H1 (cell line): ENCODE results near the gene ACTBL2. TPM values are rescaled to one million over a fixed set of nuclear protein-coding genes. Genes with fewer than 3 reads are reported as not detected.

Experiments used
- CTCF ChIA-PET: fragments of 300-600 bp; sonication (Branson Sonifier 250); formaldehyde crosslinking; loops from one replicate; lab custom pipeline; 2021; ENCODE audit not compliant: partially characterized antibody; lab: Charles Lee
- POLR2A ChIA-PET: fragments of 300-600 bp; sonication (Branson Sonifier 250); formaldehyde crosslinking; loops from one replicate; lab custom pipeline; 2021; ENCODE audit warnings: inconsistent platforms; ENCODE audit not compliant: partially characterized antibody; lab: Charles Lee
- DNase-seq, 2 experiments: peaks; one replicate each; pipeline versions ENCODE4 v3.0.0 to v3.0.0-alpha.2; 2010 to 2022; ENCODE audit warnings: low spot score in 2 of 2, low read depth in 1 of 2, mixed read lengths in 1 of 2
- FAIRE-seq: peaks from 2 replicates; lab custom pipeline; 2011; peaks lifted over from hg19 to GRCh38; lab: Jason Lieb, UNC
- H2AFZ ChIP-seq: 2 replicates; pipeline ENCODE4 v1.8.1; 2012; ENCODE audit warnings: low read length, inconsistent platforms
- H2AK5ac ChIP-seq: 2 replicates; pipeline ENCODE4 v1.6.1; 2013; ENCODE audit warnings: low read depth, low read length
- H2BK120ac ChIP-seq: replicated peaks from 2 replicates; pipeline ENCODE3; 2013; ENCODE audit warnings: low read depth, low read length, inconsistent platforms
- H2BK12ac ChIP-seq: 2 replicates; pipeline ENCODE4 v1.6.1; 2013; ENCODE audit warnings: low read depth, low read length
- H2BK15ac ChIP-seq: 2 replicates; pipeline ENCODE4 v1.6.1; 2013; ENCODE audit warnings: low read length
- H2BK20ac ChIP-seq: 2 replicates; pipeline ENCODE4 v1.6.1; 2013; ENCODE audit warnings: low read length
- H2BK5ac ChIP-seq: 2 replicates; pipeline ENCODE4 v1.6.1; 2013; ENCODE audit warnings: low read depth, low read length
- H3K14ac ChIP-seq: 2 replicates; pipeline ENCODE4 v1.6.1; 2013; ENCODE audit warnings: inconsistent platforms; ENCODE audit not compliant: insufficient read length
- H3K18ac ChIP-seq: 2 replicates; pipeline ENCODE4 v1.6.1; 2013; ENCODE audit warnings: low read length; ENCODE audit errors: extremely low read depth
- H3K23ac ChIP-seq: 2 replicates; pipeline ENCODE4 v1.6.1; 2013; ENCODE audit warnings: inconsistent platforms; ENCODE audit not compliant: insufficient read length
- H3K23me2 ChIP-seq: 2 replicates; pipeline ENCODE4 v1.6.1; 2013; ENCODE audit warnings: low read depth, low read length
- H3K27ac ChIP-seq: 2 replicates; pipeline ENCODE4 v1.6.1; 2011; ENCODE audit warnings: low read depth, low read length, inconsistent platforms
- H3K27me3 ChIP-seq, 4 experiments: replicated peaks in 1 of 4; 1 replicate in 1 of 4; 2 replicates in 3 of 4; pipeline versions ENCODE4 v1.6.1 to v1.8.1; 2011 to 2013; ENCODE audit warnings: low read length in 3 of 4, mild to moderate bottlenecking in 3 of 4, inconsistent platforms in 2 of 4, mixed read lengths in 2 of 4, moderate library complexity in 1 of 4; ENCODE audit not compliant: control insufficient read depth in 3 of 4, insufficient read depth in 3 of 4; ENCODE audit errors: extremely low read depth in 1 of 4
- H3K36me3 ChIP-seq, 4 experiments: 2 replicates each; pipeline versions ENCODE4 v1.6.1 to v1.8.1; 2011 to 2013; ENCODE audit warnings: mild to moderate bottlenecking in 4 of 4, low read length in 3 of 4, moderate library complexity in 2 of 4, control low read depth in 1 of 4, inconsistent platforms in 1 of 4; ENCODE audit not compliant: insufficient read depth in 4 of 4, control insufficient read depth in 2 of 4
- H3K4ac ChIP-seq: replicated peaks from 2 replicates; pipeline ENCODE3; 2013; ENCODE audit warnings: low read length, low read depth, mixed read lengths, inconsistent platforms; ENCODE audit not compliant: insufficient read length
- H3K4me1 ChIP-seq, 4 experiments: replicated peaks in 1 of 4; 1 replicate in 1 of 4; 2 replicates in 3 of 4; pipeline versions ENCODE4 v1.6.1 to v1.8.1; 2011 to 2013; ENCODE audit warnings: low read length in 3 of 4, inconsistent platforms in 2 of 4, mixed read lengths in 1 of 4; ENCODE audit not compliant: insufficient read depth in 4 of 4, control insufficient read depth in 3 of 4
- H3K4me2 ChIP-seq, 2 experiments: 2 replicates each; pipeline versions ENCODE4 v1.6.1 to v1.8.1; 2011 to 2013; ENCODE audit warnings: low read depth in 2 of 2, low read length in 2 of 2, control low read depth in 1 of 2, inconsistent platforms in 1 of 2, mild to moderate bottlenecking in 1 of 2; ENCODE audit not compliant: insufficient read depth in 1 of 2
- H3K4me3 ChIP-seq, 4 experiments: fragments of 200-600, 300-600 bp in 1 of 4; sonication (generic), shearing (Covaris generic), sonication (Bioruptor Twin) in 1 of 4; 2 replicates each; pipeline versions ENCODE4 v1.5.1 to v1.8.1; 2011 to 2016; ENCODE audit warnings: low read length in 4 of 4, low read depth in 3 of 4, control low read depth in 2 of 4, inconsistent platforms in 2 of 4, mild to moderate bottlenecking in 2 of 4, mixed read lengths in 1 of 4, moderate library complexity in 1 of 4; ENCODE audit not compliant: insufficient read depth in 2 of 4; ENCODE audit errors: extremely low read depth in 1 of 4
- H3K56ac ChIP-seq: replicated peaks from 2 replicates; pipeline ENCODE3; 2013; ENCODE audit warnings: low read depth, mild to moderate bottlenecking, mixed read lengths, low read length, inconsistent platforms; ENCODE audit not compliant: insufficient read length
- H3K79me1 ChIP-seq: 2 replicates; pipeline ENCODE4 v1.6.1; 2013; ENCODE audit warnings: low read depth, low read length, control low read depth
- H3K79me2 ChIP-seq, 2 experiments: 2 replicates each; pipeline versions ENCODE4 v1.6.1 to v1.8.1; 2012 to 2013; ENCODE audit warnings: low read length in 2 of 2, mild to moderate bottlenecking in 2 of 2, inconsistent platforms in 1 of 2; ENCODE audit not compliant: insufficient read depth in 2 of 2, control insufficient read depth in 1 of 2
- H3K9ac ChIP-seq, 4 experiments: replicated peaks in 1 of 4; 1 replicate in 1 of 4; 2 replicates in 3 of 4; pipeline versions ENCODE4 v1.6.1 to v1.8.1; 2011 to 2013; ENCODE audit warnings: low read depth in 3 of 4, low read length in 3 of 4, control low read depth in 2 of 4, mild to moderate bottlenecking in 2 of 4, moderate library complexity in 2 of 4, inconsistent platforms in 1 of 4; ENCODE audit errors: extremely low read depth in 1 of 4
- H3K9me3 ChIP-seq, 2 experiments: 2 replicates each; pipeline versions ENCODE4 v1.6.1 to v1.8.1; 2012 to 2013; ENCODE audit warnings: mild to moderate bottlenecking in 2 of 2, moderate library complexity in 2 of 2, control low read depth in 1 of 2, inconsistent platforms in 1 of 2, low read depth in 1 of 2, low read length in 1 of 2, mixed read lengths in 1 of 2; ENCODE audit not compliant: insufficient read depth in 2 of 2
- H4K20me1 ChIP-seq, 2 experiments: replicated peaks in 1 of 2; 2 replicates each; pipeline versions ENCODE3 to v1.8.1; 2011 to 2013; ENCODE audit warnings: inconsistent platforms in 2 of 2, low read length in 2 of 2, mild to moderate bottlenecking in 1 of 2; ENCODE audit not compliant: insufficient read depth in 2 of 2, control insufficient read depth in 1 of 2
- H4K5ac ChIP-seq: 2 replicates; pipeline ENCODE4 v1.6.1; 2013; ENCODE audit warnings: low read length, low read depth, mixed read lengths, inconsistent platforms; ENCODE audit not compliant: insufficient read length
- H4K8ac ChIP-seq: 2 replicates; pipeline ENCODE4 v1.8.0; 2013; ENCODE audit warnings: mild to moderate bottlenecking, moderate library complexity, low read length, inconsistent platforms; ENCODE audit not compliant: insufficient read depth; ENCODE audit errors: extremely low read depth
- H4K91ac ChIP-seq: replicated peaks from 2 replicates; pipeline ENCODE3; 2013; ENCODE audit warnings: low read length, mixed read lengths, inconsistent platforms; ENCODE audit not compliant: insufficient read length
- EP300 ChIP-seq, 2 experiments: IDR thresholded peaks; 1 replicate in 1 of 2; 2 replicates in 1 of 2; pipeline ENCODE4 v1.6.1; 2011 to 2012; ENCODE audit warnings: low read depth in 2 of 2, low read length in 2 of 2, mild to moderate bottlenecking in 2 of 2, borderline replicate concordance in 1 of 2, inconsistent platforms in 1 of 2, moderate library complexity in 1 of 2
- JUN ChIP-seq: IDR thresholded peaks from 2 replicates; pipeline ENCODE4 v1.6.1; 2011; ENCODE audit warnings: low read depth, mild to moderate bottlenecking, improper control_type of control experiment, low read length
- NRF1 ChIP-seq: IDR thresholded peaks from 2 replicates; pipeline ENCODE4 v1.6.1; 2011; ENCODE audit warnings: mild to moderate bottlenecking, low read depth, low read length, improper control_type of control experiment
- RNF2 ChIP-seq: fragments of 200-900, 300-1000 bp; sonication (generic); IDR thresholded peaks from 2 replicates; pipeline ENCODE4 v1.7.1; 2016; ENCODE audit warnings: borderline replicate concordance, low read depth, mild to moderate bottlenecking, antibody characterized with exemption, low read length; ENCODE audit not compliant: poor library complexity, severe bottlenecking; ENCODE audit errors: missing control alignments
- RXRA ChIP-seq: IDR thresholded peaks from 2 replicates; pipeline ENCODE4 v1.6.1; 2011; ENCODE audit warnings: low read depth, mild to moderate bottlenecking, low read length, moderate library complexity; ENCODE audit not compliant: insufficient read depth
- TAF1 ChIP-seq: IDR thresholded peaks from 2 replicates; pipeline ENCODE4 v1.6.1; 2011; ENCODE audit warnings: mild to moderate bottlenecking, low read depth, low read length
- TCF12 ChIP-seq: IDR thresholded peaks from 2 replicates; pipeline ENCODE4 v1.6.1; 2011; ENCODE audit warnings: low read depth, mild to moderate bottlenecking, low read length
- TEAD4 ChIP-seq: IDR thresholded peaks from 2 replicates; pipeline ENCODE4 v1.6.1; 2012; ENCODE audit warnings: low read depth, low read length, inconsistent platforms, mixed read lengths
- whole genome bisulfite sequencing, 2 experiments: shearing (Covaris generic) in 1 of 2; methylation state at CpG; one replicate each; pipeline versions ENCODE4 v1.1.6 to v1.1.7; 2013 to 2015; ENCODE audit warnings: low lambda C conversion rate in 2 of 2, mixed read lengths in 2 of 2, inconsistent platforms in 1 of 2, low coverage in 1 of 2, missing lambda C conversion rate in 1 of 2; ENCODE audit not compliant: insufficient replicate concordance in 2 of 2, insufficient coverage in 1 of 2, insufficient read length in 1 of 2; ENCODE audit errors: extremely low coverage in 1 of 2, missing lambda C conversion rate in 1 of 2; 5-methylcytosine and 5-hydroxymethylcytosine counted together
- polyA plus RNA-seq, 7 experiments: library from polyadenylated mRNA; depleted of rRNA in 3 of 7; stranded (reverse) in 5 of 7; unstranded in 2 of 7; fragments of >200 nt in 5 of 7; fragments of 200-250 nt in 2 of 7; gene quantifications; 1 replicate in 5 of 7; 2 replicates in 1 of 7; 4 replicates in 1 of 7; pipeline versions ENCODE4 v1.2.1 to v1.2.3, GENCODE V29; 2011 to 2013; ENCODE audit warnings: missing spikeins in 2 of 7, mixed read lengths in 2 of 7
- total RNA-seq: library from RNA; stranded (reverse); fragmentation: NEBNext Ultra II Directional; extraction: Animal tissue kit (Norgen Biotek cat#: 25700); gene quantifications from 2 replicates; pipeline ENCODE4 v1.2.1, GENCODE V29; 2021

ACTBL2 gene
- total and polyA plus RNA-seq, 2 of the 8 experiments (the other 6 are each of a cell fraction or from before 2014, with no cell fraction given) = not detected

GRCh38 chr5:57529864-57530263 is 47.3 kb upstream of the ACTBL2 start:
- Histone ChIP-seq H3K36me3 (no peaks in the 10 kb centered on the region), H3K14ac (no peak overlapping the region), H3K27ac (no peak overlapping the region), H3K56ac (no peak overlapping the region), H3K9me3 (no peaks in the 10 kb centered on the region), H3K4ac (no peak overlapping the region), H2BK5ac (no peak overlapping the region), H3K18ac (no peak overlapping the region), H2BK20ac (no peak overlapping the region), H4K5ac (no peak overlapping the region), H3K9ac (no peak overlapping the region), H2BK120ac (no peak overlapping the region), H2AK5ac (no peak overlapping the region), H3K79me2 (no peaks in the 10 kb centered on the region), H4K20me1 (no peaks in the 10 kb centered on the region)
- CTCF ChIA-PET = no interaction called here
- DNase-seq = no peak
- no peak for FAIRE-seq
- no peak for TF ChIP-seq NRF1
- no peak for TF ChIP-seq TEAD4
- no peak for TF ChIP-seq TAF1
- no peak for TF ChIP-seq EP300 (IDR thresholded peaks at IDR 0.05; ENCODE audit: borderline replicate concordance in 1 of 2, low read depth in 2 of 2, low read length in 2 of 2)
- TF ChIP-seq TCF12 = no peak
- no peak for TF ChIP-seq JUN
- TF ChIP-seq RNF2 = no peak
- no peak for TF ChIP-seq RXRA
- TF ChIP-seq, all 59 proteins: peak for 0
- Histone ChIP-seq H2BK12ac (no peak overlapping the region), H3K23me2 (no peaks in the 10 kb centered on the region), H2BK15ac (no peak overlapping the region), H3K4me3 (no peak overlapping the region), H3K4me1 (peaks cover 0 to 3% (median 0%) of the 10 kb centered on the region in 4 experiments; a peak in 1 of 7 replicates), H3K79me1 (no peaks in the 10 kb centered on the region), H4K91ac (no peak overlapping the region), H4K8ac (no peak overlapping the region), H3K27me3 (no peaks in the 10 kb centered on the region), H3K23ac (no peak overlapping the region), H2AFZ (no peak overlapping the region), H3K4me2 (no peak overlapping the region)
- WGBS, 2 experiments = 90% methylated on average over 4 of the region's 4 CpGs; no CpG with 5 or more reads in 1 of the 2 experiments
- POLR2A ChIA-PET = no interaction called here
